HepG2 (cell line): Measurements from ENCODE around the gene METTL16. TPM values are rescaled to one million over a fixed set of nuclear protein-coding genes. Genes with fewer than 3 reads are reported as not detected.

ENCODE experiments used
- GABPA ChIP-seq, 2 experiments: IDR thresholded peaks; 2 replicates each; pipeline ENCODE4 v1.6.1; 2011 to 2016; ENCODE audit warnings: low read depth in 2 of 2, low read length in 1 of 2, missing biosample characterization in 1 of 2, missing genetic modification characterization in 1 of 2
- KDM1A ChIP-seq: IDR thresholded peaks from 2 replicates; pipeline ENCODE4 v1.6.1; 2016; ENCODE audit warnings: missing compliant biosample characterization
- PAX8 ChIP-seq: sonication (generic); formaldehyde crosslinking; IDR thresholded peaks from 2 replicates; pipeline ENCODE4 v1.8.0; 2022; ENCODE audit warnings: mild to moderate bottlenecking, missing genetic modification reagents, borderline replicate concordance
- RAD51 ChIP-seq: fragments of 450-650 bp; IDR thresholded peaks from 2 replicates; pipeline ENCODE4 v1.6.1; 2016; ENCODE audit warnings: borderline replicate concordance
- RBAK ChIP-seq: sonication (generic); formaldehyde crosslinking; IDR thresholded peaks from 2 replicates; pipeline ENCODE4 v1.5.1; 2020; ENCODE audit warnings: mild to moderate bottlenecking, missing genetic modification reagents
- SP140L ChIP-seq: sonication (generic); formaldehyde crosslinking; IDR thresholded peaks from 2 replicates; pipeline ENCODE4 v1.4.0; 2020; ENCODE audit warnings: missing genetic modification reagents, borderline replicate concordance
- SRSF9 ChIP-seq: fragments of 200-400 bp; formaldehyde crosslinking; IDR thresholded peaks from 2 replicates; pipeline ENCODE4 v1.6.1; 2018; ENCODE audit warnings: borderline replicate concordance, mild to moderate bottlenecking, low read depth, low read length; ENCODE audit not compliant: insufficient read depth, poor library complexity, severe bottlenecking
- TEAD3 ChIP-seq: optimal IDR thresholded peaks from 2 replicates; pipeline ENCODE3; 2016; ENCODE audit warnings: borderline replicate concordance
- ZBTB10 ChIP-seq: sonication (generic); formaldehyde crosslinking; IDR thresholded peaks from 2 replicates; pipeline ENCODE4 v1.4.0; 2020; ENCODE audit warnings: missing genetic modification reagents, borderline replicate concordance
- ZBTB34 ChIP-seq: sonication (generic); formaldehyde crosslinking; IDR thresholded peaks from 2 replicates; pipeline ENCODE4 v1.8.0; 2022; ENCODE audit warnings: mild to moderate bottlenecking, missing genetic modification reagents
- ZNF652 ChIP-seq: IDR thresholded peaks from 2 replicates; pipeline ENCODE4 v1.6.1; 2016; ENCODE audit warnings: low read depth, borderline replicate concordance
- ZNF75D ChIP-seq: sonication (generic); formaldehyde crosslinking; IDR thresholded peaks from 2 replicates; pipeline ENCODE4 v1.8.1; 2023; ENCODE audit warnings: missing genetic modification reagents, mild to moderate bottlenecking, borderline replicate concordance
- ZNF782 ChIP-seq: sonication (generic); formaldehyde crosslinking; IDR thresholded peaks from 2 replicates; pipeline ENCODE4 v1.4.0; 2020; ENCODE audit warnings: missing genetic modification reagents, mild to moderate bottlenecking, borderline replicate concordance
- ZNF883 ChIP-seq: sonication (generic); formaldehyde crosslinking; IDR thresholded peaks from 2 replicates; pipeline ENCODE4 v1.5.1; 2020; ENCODE audit warnings: mild to moderate bottlenecking, missing genetic modification reagents; ENCODE audit errors: not compliant biosample characterization
- polyA plus RNA-seq, 8 experiments: library from polyadenylated mRNA; depleted of rRNA in 3 of 8; stranded (reverse) in 7 of 8; unstranded in 1 of 8; fragments of >200 nt; fragmentation: Illumina TruSeq in 4 of 8; extraction: Trizol in 4 of 8; gene quantifications; 2 replicates each; pipeline versions ENCODE4 v1.2.1 to v1.2.3, GENCODE V29; 2011 to 2016; ENCODE audit warnings: low read depth in 4 of 8, missing spikeins in 1 of 8, mixed read lengths in 1 of 8; ENCODE audit not compliant: insufficient read depth in 1 of 8
- total RNA-seq, 5 experiments: library from RNA; depleted of rRNA; stranded (reverse); fragments of >200 nt; fragmentation: Illumina TruSeq; extraction: Trizol; gene quantifications; 2 replicates each; pipeline ENCODE4 v1.2.3, GENCODE V29; 2016; ENCODE audit warnings: low read depth in 1 of 5

The METTL16 gene
- total and polyA plus RNA-seq, 2 of the 13 experiments (the other 11 are each of a cell fraction or from before 2014, with no cell fraction given): 11.6 to 18.5 TPM

GRCh38 chr17:2459917-2460271 lies 51.8 kb downstream of the METTL16 start (continued):
- no peak for TF ChIP-seq ZNF883 (CRISPR knock-in tag)
- TF ChIP-seq ZBTB10 (CRISPR knock-in tag): no peak
- TF ChIP-seq RBAK (CRISPR knock-in tag): no peak
- no peak for TF ChIP-seq GABPA (IDR thresholded peaks at IDR 0.05; ENCODE audit: low read depth, low read length)
- no peak for TF ChIP-seq GABPA (CRISPR knock-in tag; IDR thresholded peaks at IDR 0.05; ENCODE audit: low read depth)
- no peak for TF ChIP-seq PAX8 (CRISPR knock-in tag)
- TF ChIP-seq ZNF652 (CRISPR knock-in tag): no peak
- no peak for TF ChIP-seq ZNF782
- TF ChIP-seq SRSF9: no peak
- TF ChIP-seq ZBTB34 (CRISPR knock-in tag): no peak
- TF ChIP-seq KDM1A (CRISPR knock-in tag): no peak
- TF ChIP-seq SP140L (CRISPR knock-in tag): no peak
- TF ChIP-seq TEAD3 (CRISPR knock-in tag): no peak
- no peak for TF ChIP-seq ZNF75D (CRISPR knock-in tag)
- no peak for TF ChIP-seq RAD51
